Measurements from ENCODE around the gene SEL1L.

GRCh38 chr14:81440041-81440440 is 93.6 kb downstream of the SEL1L start:
- TF ChIP-seq CTCF (IDR thresholded peaks at IDR 0.05) (no peak), POLR2A (IDR thresholded peaks at IDR 0.05) (no peak), EP300 (IDR thresholded peaks at IDR 0.05) (no peak)

Data from ovary (tissue), 3 donors.